A549 (cell line): ENCODE results near the gene ATG10. TPM values are rescaled to one million over a fixed set of nuclear protein-coding genes. Genes with fewer than 3 reads are reported as not detected.

Experiments used
- ATAC-seq, 2 experiments: fragments of 200-7000 bp in 1 of 2; fragments of >200 bp in 1 of 2; cut with Nextera tagmentation in 1 of 2; cut with Tn5 transposase in 1 of 2; 3 replicates each; pipeline versions ENCODE4 v1.8.0 to v1.9.1; 2018 to 2020; ENCODE audit warnings: mild to moderate bottlenecking in 1 of 2, moderate library complexity in 1 of 2
- CTCF ChIA-PET: fragments of 300-600 bp; sonication (Branson Sonifier 250); formaldehyde crosslinking; extraction: SDS; loops from one replicate; lab custom pipeline; 2021; ENCODE audit warnings: antibody characterized with exemption, inconsistent platforms; lab: Yijun Ruan, JAX
- POLR2A ChIA-PET: fragments of 350-600 bp; formaldehyde crosslinking; extraction: SDS; loops from one replicate; lab custom pipeline; 2021; ENCODE audit warnings: antibody characterized with exemption, inconsistent platforms; lab: Yijun Ruan, JAX
- DNase-seq, 2 experiments: peaks; one replicate each; pipeline versions ENCODE4 v3.0.0 to v3.0.0-alpha.2; 2011 to 2016; ENCODE audit warnings: low read depth in 1 of 2, low spot score in 1 of 2
- FAIRE-seq: peaks from 2 replicates; lab custom pipeline; 2011; peaks lifted over from hg19 to GRCh38; lab: Jason Lieb, UNC
- H3K27ac ChIP-seq, 2 experiments: fragments of >200 bp; sonication (Bioruptor Twin); formaldehyde crosslinking; 3 replicates each; pipeline ENCODE4 v1.5.1; 2016 to 2017
- H3K4me1 ChIP-seq: fragments of >200 bp; sonication (Bioruptor Twin); formaldehyde crosslinking; 3 replicates; pipeline ENCODE4 v1.6.1; 2016
- H3K4me2 ChIP-seq: fragments of >200 bp; sonication (Bioruptor Twin); formaldehyde crosslinking; 3 replicates; pipeline ENCODE4 v1.6.1; 2016
- H3K4me3 ChIP-seq: fragments of >200 bp; sonication (Bioruptor Twin); formaldehyde crosslinking; 3 replicates; pipeline ENCODE4 v1.5.1; 2016
- H3K9me3 ChIP-seq: fragments of >200 bp; sonication (Bioruptor Twin); formaldehyde crosslinking; 3 replicates; pipeline ENCODE4 v1.6.1; 2016
- ATOH8 ChIP-seq: fragments of 250-450 bp; sonication (Bioruptor Pico); IDR thresholded peaks from 2 replicates; pipeline ENCODE4 v1.5.0; 2020; ENCODE audit warnings: low read depth, mild to moderate bottlenecking, moderate library complexity
- CBX2 ChIP-seq: fragments of 200-600 bp; sonication (generic); IDR thresholded peaks from 2 replicates; pipeline ENCODE4 v1.6.1; 2016; ENCODE audit warnings: low read depth, mild to moderate bottlenecking, borderline replicate concordance
- CHD2 ChIP-seq: fragments of 150-350 bp; IDR thresholded peaks from 2 replicates; pipeline ENCODE4 v1.6.1; 2014; ENCODE audit warnings: low read length; ENCODE audit not compliant: partially characterized antibody
- E2F6 ChIP-seq: IDR thresholded peaks from 2 replicates; pipeline ENCODE4 v1.6.1; 2012; ENCODE audit warnings: low read depth, borderline replicate concordance
- EHF ChIP-seq: fragments of 250-450 bp; sonication (Bioruptor Pico); IDR thresholded peaks from 2 replicates; pipeline ENCODE4 v1.5.0; 2020; ENCODE audit warnings: mild to moderate bottlenecking
- EHMT2 ChIP-seq: fragments of 200-600 bp; sonication (generic); IDR thresholded peaks from 2 replicates; pipeline ENCODE4 v1.6.1; 2016; ENCODE audit warnings: antibody characterized with exemption, low read depth, mild to moderate bottlenecking, moderate library complexity
- EP300 ChIP-seq, 2 experiments: fragments of >200 bp; sonication (Bioruptor Twin); formaldehyde crosslinking; IDR thresholded peaks; 2 replicates in 1 of 2; 3 replicates in 1 of 2; pipeline ENCODE4 v1.6.1; 2016 to 2017
- FOSB ChIP-seq: fragments of 250-450 bp; sonication (Bioruptor Pico); IDR thresholded peaks from 2 replicates; pipeline ENCODE4 v1.5.0; 2020; ENCODE audit warnings: mild to moderate bottlenecking, moderate library complexity
- FOXS1 ChIP-seq: fragments of 250-450 bp; sonication (Bioruptor Pico); IDR thresholded peaks from 2 replicates; pipeline ENCODE4 v1.5.0; 2020; ENCODE audit warnings: mild to moderate bottlenecking, moderate library complexity
- GATA3 ChIP-seq: IDR thresholded peaks from 2 replicates; pipeline ENCODE4 v1.6.1; 2012; ENCODE audit warnings: borderline replicate concordance
- HMGXB4 ChIP-seq: fragments of 250-450 bp; sonication (Bioruptor Pico); IDR thresholded peaks from 2 replicates; pipeline ENCODE4 v1.5.0; 2021; ENCODE audit warnings: mild to moderate bottlenecking, moderate library complexity, borderline replicate concordance
- HOXA7 ChIP-seq: fragments of 250-450 bp; sonication (Bioruptor Pico); IDR thresholded peaks from 2 replicates; pipeline ENCODE4 v1.5.0; 2020; ENCODE audit warnings: mild to moderate bottlenecking, moderate library complexity
- JUN ChIP-seq, 2 experiments: fragments of >200 bp; sonication (Bioruptor Twin); formaldehyde crosslinking; IDR thresholded peaks; 2 replicates in 1 of 2; 3 replicates in 1 of 2; pipeline ENCODE4 v1.6.1; 2016 to 2017
- MAX ChIP-seq: IDR thresholded peaks from 2 replicates; pipeline ENCODE4 v1.6.1; 2012
- NR3C1 ChIP-seq: fragments of >200 bp; sonication (Bioruptor Twin); formaldehyde crosslinking; IDR thresholded peaks from 3 replicates; pipeline ENCODE4 v1.6.1; 2017
- PBX3 ChIP-seq: IDR thresholded peaks from 2 replicates; pipeline ENCODE4 v1.6.1; 2012
- PHF8 ChIP-seq: fragments of 200-600 bp; sonication (generic); IDR thresholded peaks from 2 replicates; pipeline ENCODE4 v1.6.1; 2016; ENCODE audit warnings: low read depth, mild to moderate bottlenecking, antibody characterized with exemption, moderate library complexity, borderline replicate concordance
- RAD21 ChIP-seq, 2 experiments: fragments of >200 bp in 1 of 2; sonication (Bioruptor Twin) in 1 of 2; formaldehyde crosslinking in 1 of 2; IDR thresholded peaks in 1 of 2; conservative IDR thresholded peaks in 1 of 2; 2 replicates in 1 of 2; 3 replicates in 1 of 2; pipeline ENCODE4 v1.6.1; 2012 to 2018; ENCODE audit warnings: inconsistent platforms in 1 of 2
- RCOR1 ChIP-seq: fragments of 150-350 bp; IDR thresholded peaks from 2 replicates; pipeline ENCODE4 v1.6.1; 2014; ENCODE audit warnings: antibody characterized with exemption, low read length, low read depth
- SREBF2 ChIP-seq: fragments of 450-650 bp; IDR thresholded peaks from 2 replicates; pipeline ENCODE4 v1.6.1; 2014; ENCODE audit warnings: mild to moderate bottlenecking, moderate library complexity
- TFCP2L1 ChIP-seq: fragments of 250-450 bp; sonication (Bioruptor Pico); IDR thresholded peaks from 2 replicates; pipeline ENCODE4 v1.5.0; 2021; ENCODE audit warnings: mild to moderate bottlenecking
- TP53 ChIP-seq: fragments of 250-450 bp; sonication (Bioruptor Pico); IDR thresholded peaks from 2 replicates; pipeline ENCODE4 v1.5.0; 2021; ENCODE audit warnings: mild to moderate bottlenecking, moderate library complexity
- ZC3H11A ChIP-seq: fragments of 450-650 bp; IDR thresholded peaks from 2 replicates; pipeline ENCODE4 v1.6.1; 2014; ENCODE audit warnings: antibody characterized with exemption, mild to moderate bottlenecking
- ZNF302 ChIP-seq: fragments of 250-450 bp; sonication (Bioruptor Pico); IDR thresholded peaks from 2 replicates; pipeline ENCODE4 v1.9.0; 2021; ENCODE audit warnings: inconsistent platforms, mild to moderate bottlenecking, moderate library complexity
- WGBS: methylation state at CpG from one replicate; pipeline ENCODE4 v1.1.6; 2017; ENCODE audit errors: missing lambda C conversion rate; 5-methylcytosine and 5-hydroxymethylcytosine counted together
- polyA plus RNA-seq, 4 experiments: library from polyadenylated mRNA; depleted of rRNA in 3 of 4; stranded (reverse); fragments of >200 nt; fragmentation: RNase III in 1 of 4; extraction: RNeasy Plus Mini Kit Qiagen cat#74134 plus additional on column Dnase treatment in 1 of 4; gene quantifications; 2 replicates in 3 of 4; 3 replicates in 1 of 4; pipeline ENCODE4 v1.2.3, GENCODE V29; 2011 to 2017

ATG10 gene
- polyA plus RNA-seq, 2 of the 4 experiments (the other 2 are of a cell fraction): 12.7 to 17.9 TPM

GRCh38 chr5:82155305-82155704 is 183.5 kb downstream of the ATG10 start:
- Histone ChIP-seq H3K4me2 (no peak overlapping the region), H3K4me3 (no peak overlapping the region), H3K27ac (no peak overlapping the region; a peak in 1 of 6 replicates), H3K4me1 (peaks cover 36% of the 10 kb centered on the region), H3K9me3 (no peaks in the 10 kb centered on the region)
- ATAC-seq (no peak), DNase-seq (no peak), FAIRE-seq (no peak)
- TF ChIP-seq SREBF2: no peak
- no peak for TF ChIP-seq JUN (IDR thresholded peaks at IDR 0.05)
- TF ChIP-seq RCOR1: no peak
- no peak for TF ChIP-seq FOXS1 (CRISPR knock-in tag)
- TF ChIP-seq ZNF302: no peak
- no peak for TF ChIP-seq ATOH8 (CRISPR knock-in tag)
- TF ChIP-seq EHMT2: no peak
- 85% methylated on average over 1 of the region's 1 CpG for WGBS
- CTCF ChIA-PET: interaction anchor here (1.4 kb wide), 1 partner anchor 48 kb away, joined by 3 read pairs; no protein-coding TSS in a partner anchor
- POLR2A ChIA-PET: no interaction called here

- peak overlapping the region; percentile 16 to 27; a peak in 3 of 6 replicates for H3K27ac ChIP-seq
- H3K4me3 ChIP-seq: no peak overlapping the region
- DNase-seq (no peak), FAIRE-seq (no peak), ATAC-seq (no peak)
- ChIA-PET CTCF (interaction anchor here (1.4 kb wide), 1 partner anchor 49 kb away, joined by 3 read pairs; no protein-coding TSS in a partner anchor), POLR2A (no interaction called here)
- TF ChIP-seq CBX2: no peak
- no peak for TF ChIP-seq HMGXB4
- TF ChIP-seq NR3C1: no peak
- TF ChIP-seq ZC3H11A: no peak
- no peak for TF ChIP-seq GATA3
- no peak for TF ChIP-seq MAX
- no peak for TF ChIP-seq HOXA7 (CRISPR knock-in tag)
- no peak for TF ChIP-seq ATOH8 (CRISPR knock-in tag)
- TF ChIP-seq EHF (CRISPR knock-in tag): no peak
- TF ChIP-seq FOSB (CRISPR knock-in tag): no peak
- no peak for TF ChIP-seq PBX3
- TF ChIP-seq EP300 (IDR thresholded peaks at IDR 0.05): no peak
- no peak for TF ChIP-seq PHF8
- TF ChIP-seq E2F6: no peak
- TF ChIP-seq CHD2: no peak
- no peak for TF ChIP-seq TP53 (CRISPR knock-in tag)
- no peak for TF ChIP-seq RAD21 (conservative IDR thresholded peaks at IDR 0.05 in 1 of 2, IDR thresholded peaks at IDR 0.05 in 1 of 2)
- TF ChIP-seq TFCP2L1 (CRISPR knock-in tag): no peak
- no peaks in the 10 kb centered on the region for H3K9me3 ChIP-seq
- 93% methylated on average over 4 of the region's 4 CpGs for WGBS
- peaks cover 26% of the 10 kb centered on the region for H3K4me1 ChIP-seq
- no peak overlapping the region for H3K4me2 ChIP-seq
These were observed 185.1 kb downstream of the ATG10 start for GRCh38 chr5:82156874-82157273.
